ENCODE measurements around the gene NPAS1.

NPAS1 gene, protein sequence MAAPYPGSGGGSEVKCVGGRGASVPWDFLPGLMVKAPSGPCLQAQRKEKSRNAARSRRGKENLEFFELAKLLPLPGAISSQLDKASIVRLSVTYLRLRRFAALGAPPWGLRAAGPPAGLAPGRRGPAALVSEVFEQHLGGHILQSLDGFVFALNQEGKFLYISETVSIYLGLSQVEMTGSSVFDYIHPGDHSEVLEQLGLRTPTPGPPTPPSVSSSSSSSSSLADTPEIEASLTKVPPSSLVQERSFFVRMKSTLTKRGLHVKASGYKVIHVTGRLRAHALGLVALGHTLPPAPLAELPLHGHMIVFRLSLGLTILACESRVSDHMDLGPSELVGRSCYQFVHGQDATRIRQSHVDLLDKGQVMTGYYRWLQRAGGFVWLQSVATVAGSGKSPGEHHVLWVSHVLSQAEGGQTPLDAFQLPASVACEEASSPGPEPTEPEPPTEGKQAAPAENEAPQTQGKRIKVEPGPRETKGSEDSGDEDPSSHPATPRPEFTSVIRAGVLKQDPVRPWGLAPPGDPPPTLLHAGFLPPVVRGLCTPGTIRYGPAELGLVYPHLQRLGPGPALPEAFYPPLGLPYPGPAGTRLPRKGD

DNA sequence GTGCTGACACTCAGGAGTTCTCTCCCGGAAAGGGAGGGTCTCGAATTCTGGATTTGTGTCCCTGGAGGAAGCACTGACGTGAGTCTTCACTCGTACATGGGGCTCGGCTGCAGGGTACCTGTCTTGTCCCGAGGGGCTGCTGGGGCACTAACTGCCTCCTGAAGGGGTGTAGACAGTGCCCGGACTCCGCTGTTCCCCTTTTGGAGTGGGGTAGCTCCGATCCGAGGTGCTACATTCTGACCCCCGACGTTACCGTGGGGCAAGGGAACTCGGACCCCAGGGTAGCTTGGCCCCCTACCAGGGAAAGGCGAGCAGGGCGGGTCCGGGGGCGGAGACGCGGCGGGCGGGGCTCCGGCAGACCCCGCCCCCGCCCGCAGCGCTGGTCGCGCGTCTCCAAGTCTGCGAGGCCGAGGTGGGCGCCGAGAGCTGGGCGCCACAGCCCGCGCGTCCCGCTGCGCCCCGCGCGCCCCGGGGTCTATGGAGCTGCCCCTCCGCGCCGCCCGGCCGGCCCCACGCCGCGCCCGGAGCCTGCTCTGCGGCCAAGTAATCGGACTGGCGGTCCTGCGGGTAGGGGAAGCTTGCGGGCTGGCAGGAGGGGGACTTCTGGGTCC, at the start of gene NPAS1:
NPAS1 (plus strand) TSS at position 407 of the 611 bp plus-strand sequence. CDS start 1,211 bp downstream, outside the sequence.
- no peak for DNase-seq

DNA sequence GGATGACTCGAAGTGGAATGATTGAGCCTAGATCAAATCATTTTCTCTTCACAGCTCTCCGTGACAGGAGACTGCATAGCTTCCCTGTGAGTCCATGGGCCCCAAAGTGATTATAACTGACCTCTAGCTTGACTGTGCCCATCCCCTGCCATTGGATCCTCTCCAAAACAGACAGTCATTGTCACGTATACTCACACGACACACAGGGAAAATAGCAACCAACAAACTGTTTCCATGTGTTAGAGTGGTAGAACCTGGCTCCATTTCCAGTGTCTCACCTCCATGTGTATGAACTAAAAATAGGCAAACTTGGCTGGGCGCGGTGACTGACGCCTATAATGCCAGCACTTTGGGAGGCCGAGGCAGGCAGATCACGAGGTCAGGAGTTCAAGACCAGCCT, 48.8 kb upstream of the NPAS1 start:
- no peak for DNase-seq

DNA sequence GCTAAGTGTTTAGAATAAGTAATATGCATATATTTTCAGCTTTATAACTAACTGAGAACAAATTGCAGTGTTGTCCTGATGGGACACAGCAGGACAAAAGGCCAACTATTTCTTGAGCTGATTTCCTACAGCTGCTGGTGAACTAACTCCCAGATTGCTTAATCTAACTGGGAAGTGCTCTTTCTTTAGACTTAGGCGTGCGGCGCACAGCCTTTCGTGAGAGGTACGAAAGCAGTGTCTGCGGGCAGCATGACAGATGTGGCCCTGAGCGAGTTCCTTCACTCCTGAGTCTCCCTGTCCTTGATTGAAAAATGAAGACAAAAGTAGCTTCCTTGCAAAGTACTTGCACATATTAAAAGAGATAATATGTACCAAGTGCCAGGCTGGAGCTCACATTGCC, 47.3 kb upstream of the NPAS1 start:
- no peak for DNase-seq

DNA sequence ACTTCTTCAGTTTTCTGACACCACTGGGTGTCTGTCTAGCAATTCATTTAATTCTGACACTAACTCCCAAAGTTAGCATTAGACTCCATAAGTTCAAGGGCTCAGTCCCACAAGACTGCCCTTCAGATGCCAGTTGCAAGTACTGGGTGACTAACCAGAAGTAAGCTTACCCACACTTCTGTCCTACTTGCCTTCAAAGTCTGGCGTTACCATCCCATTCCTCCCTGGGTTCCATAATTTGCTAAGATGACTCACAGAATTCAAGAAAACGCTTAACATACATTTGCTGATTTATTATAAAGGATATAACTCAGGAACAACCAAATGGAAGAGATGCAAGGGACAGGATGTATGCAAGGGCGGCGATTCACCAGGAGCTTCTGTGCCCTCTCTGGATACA, 45.5 kb upstream of the NPAS1 start:
- no peak for DNase-seq

DNA sequence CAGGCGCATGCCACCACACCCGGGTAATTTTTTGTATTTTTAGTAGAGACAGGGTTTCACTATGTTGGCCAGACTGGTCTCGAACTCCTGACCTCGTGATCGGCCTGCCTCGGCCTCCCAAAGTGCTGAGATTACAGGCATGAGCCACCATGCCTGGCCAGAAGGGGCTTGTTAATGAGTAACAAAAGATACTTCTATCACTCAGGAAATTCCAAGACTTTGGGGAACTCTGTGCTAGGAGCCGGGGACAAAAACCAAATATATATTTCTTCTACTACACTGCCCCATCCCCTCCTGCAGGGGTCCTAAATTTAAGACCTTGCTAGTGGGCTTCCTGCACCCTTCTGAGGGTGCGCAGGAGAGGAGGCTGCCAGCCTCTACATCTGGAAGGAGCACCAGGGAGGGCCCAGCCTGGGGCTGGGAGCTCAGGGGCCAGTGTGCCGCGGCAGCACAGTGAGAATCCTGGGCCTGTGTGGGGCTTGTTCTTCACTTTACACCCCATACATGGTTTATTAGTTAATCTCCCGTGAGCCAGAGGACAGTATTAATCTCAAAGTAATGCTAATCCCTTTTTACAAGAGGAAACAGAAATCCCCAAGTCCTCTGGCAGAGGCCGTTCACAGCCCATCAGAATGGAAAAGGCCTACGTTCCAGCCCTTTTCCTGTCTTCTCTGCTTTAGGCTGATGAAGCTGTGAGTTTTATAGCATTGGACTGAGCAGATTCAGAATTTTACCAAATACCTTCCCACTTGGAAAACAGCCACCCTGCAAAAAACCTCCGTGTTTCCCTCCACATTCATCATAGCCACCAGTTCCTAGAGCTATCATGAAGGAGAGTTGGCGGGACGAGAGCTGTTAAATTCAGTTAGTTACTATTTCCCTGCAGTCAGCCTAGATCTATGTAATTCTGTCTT, 44.4 kb upstream of the NPAS1 start:
- DNase-seq, result no peak

DNA sequence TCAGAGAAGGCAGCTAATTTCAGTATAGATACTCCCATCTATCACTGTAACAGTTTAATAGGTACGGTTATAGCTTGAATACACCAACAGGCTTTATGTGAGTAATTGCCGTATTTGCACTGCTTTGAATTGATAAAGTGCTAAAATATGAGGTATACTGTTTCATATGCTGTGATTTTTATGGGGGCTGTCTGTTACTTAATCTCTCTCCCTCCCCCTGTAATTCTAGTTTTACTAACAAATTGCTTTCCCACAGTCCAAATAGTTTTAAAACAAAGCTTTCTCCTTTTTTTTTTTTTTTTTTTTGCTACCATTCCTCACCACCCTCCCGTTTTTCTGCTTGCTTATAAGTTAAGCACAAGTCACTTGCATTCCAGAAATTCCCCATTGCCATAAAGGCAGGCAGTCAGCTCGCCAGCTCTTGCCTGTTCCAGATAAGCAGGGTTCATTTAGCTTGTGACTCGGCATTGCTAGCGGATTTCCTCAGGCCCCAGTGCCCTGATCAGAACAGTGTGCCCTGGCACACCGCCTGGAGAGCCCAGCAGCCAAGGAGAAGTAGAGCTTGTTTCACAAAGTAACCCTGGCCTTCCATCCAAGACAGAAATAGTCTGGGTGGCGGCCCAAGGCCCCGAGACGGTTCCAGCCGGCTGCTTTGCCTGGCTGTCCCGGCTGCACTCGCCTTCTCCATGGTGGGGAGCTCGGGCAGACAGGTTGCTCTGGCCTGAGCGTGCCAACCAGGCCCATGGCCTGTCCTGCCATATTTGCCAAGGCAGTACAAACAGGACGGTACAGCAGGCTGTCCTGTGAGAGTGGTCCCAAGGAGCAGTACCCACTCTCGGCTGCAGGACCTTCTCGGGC, 43.5 kb upstream of the NPAS1 start:
- no peak for DNase-seq

DNA sequence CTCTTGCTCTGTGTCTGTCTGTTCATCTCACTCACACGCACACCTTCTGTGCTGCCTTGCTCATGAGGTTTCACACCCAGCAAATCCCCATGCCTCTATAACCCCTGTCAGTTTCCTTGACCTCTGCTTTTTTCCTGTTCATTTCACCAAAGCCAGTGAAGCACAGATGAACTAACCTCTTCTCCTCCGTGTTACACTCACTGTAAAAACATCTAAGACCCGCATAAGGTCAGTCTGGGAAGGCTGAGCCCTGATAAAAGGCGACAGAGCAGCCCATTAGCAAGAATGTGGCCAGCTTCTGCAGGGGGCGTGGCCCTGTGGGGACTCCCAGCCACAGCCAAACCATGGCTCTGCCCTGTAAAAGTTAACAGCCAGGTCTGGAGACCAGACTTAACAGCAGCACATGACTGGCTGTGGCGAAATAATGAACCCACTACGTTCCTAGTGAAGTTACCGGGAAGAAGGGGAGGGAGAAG, 42.8 kb upstream of the NPAS1 start:
- DNase-seq, result no peak

DNA sequence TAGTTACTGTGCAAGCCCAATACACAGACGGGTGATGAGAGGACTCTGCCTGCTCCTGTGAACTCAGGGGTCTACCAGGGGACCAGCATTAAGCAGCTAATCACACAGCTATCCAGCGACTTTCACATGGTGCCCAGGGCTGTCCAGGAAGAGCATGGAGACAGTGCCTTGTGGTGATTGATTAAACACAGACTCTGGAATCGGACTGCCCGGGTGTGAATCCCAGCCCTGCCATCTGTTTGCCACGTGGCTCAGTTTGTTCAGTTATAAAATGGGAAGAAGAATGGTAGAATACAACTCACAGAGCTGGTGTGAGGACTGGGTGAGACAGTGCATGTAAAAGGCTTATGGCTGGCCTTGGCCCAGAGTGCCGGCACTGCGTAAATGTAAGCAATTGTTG, 42.1 kb upstream of the NPAS1 start:
- no peak for DNase-seq

DNA sequence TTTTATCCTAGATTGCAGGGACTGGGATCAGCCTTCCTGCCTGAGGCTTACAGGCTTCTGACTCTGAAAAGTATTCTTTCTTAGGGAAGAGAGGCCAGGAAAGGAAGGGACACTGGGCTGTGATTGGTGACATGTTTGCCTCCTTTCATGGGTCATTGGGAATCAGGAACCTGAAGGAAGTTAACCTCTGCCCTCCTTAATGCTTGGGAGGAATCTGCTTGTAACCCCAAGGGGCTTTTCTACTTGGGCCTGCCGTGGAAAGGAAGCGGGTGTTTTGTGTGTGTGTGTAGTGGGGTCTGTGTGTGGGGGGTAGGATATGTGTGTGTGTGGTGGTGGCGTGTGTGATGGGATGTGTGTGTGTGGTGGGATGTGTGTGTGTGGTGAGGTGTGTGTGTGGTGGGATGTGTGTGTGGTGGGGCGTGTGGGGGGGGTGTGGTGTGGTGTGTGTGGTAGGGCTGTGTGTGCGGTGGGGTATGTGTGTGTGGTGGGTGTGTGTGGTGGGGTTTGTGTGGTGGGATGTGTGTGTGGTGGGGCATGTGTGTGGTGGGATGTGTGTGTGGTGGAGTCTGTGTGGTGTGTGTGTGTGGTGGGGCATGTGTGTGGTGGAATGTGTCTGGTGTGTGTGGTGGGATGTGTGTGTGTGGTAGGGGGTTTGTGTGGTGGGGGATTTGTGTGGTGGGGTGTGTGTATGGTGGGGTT, 41.3 kb upstream of the NPAS1 start:
- DNase-seq, result no peak

DNA sequence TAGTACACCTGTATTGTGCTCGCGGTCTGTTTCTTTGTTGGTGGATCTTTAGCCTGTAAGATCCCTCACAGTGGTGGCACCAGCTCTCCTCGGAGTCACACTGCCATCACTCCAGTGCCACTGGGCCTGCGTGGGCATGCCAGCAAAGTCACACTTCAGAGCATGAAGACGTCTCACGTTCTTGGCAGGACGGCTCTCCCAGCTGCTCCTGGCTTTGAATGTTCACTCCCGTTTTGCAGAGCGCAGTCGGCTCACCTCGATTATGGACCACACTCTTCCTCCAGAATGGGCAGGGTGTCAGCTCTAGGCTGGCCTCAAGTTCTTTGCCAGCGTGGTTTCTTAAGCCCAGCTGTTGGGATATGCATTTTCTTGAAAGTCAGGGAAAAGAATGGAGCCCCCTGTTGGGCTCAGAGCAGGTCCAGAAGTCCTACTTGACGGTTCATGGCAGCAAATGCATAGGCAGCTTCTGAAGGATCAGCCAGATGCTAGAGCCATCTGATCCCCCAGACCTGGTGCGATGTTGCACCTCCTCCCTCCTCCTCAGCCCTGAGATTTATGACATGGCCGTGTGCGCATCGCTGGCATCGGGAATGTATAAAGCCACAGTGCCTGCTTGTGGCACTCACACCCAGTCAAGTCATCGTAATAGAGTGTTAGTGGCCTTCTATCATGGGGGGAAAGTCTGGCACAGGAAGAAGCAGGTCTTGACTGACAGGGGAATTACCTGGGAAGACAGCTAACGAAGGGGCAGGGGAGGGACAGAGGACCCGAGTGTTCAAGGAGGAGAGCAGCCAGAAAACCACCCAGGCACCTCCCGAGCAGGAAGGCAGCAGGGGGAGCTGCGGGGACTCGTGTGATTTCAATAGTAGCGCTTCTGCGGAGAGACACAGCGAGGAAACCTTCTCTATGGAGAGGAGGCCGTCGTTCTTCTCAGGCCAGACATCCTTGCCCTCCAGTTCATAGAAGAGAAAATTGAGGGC, 40.2 kb upstream of the NPAS1 start:
- no peak for DNase-seq

DNA sequence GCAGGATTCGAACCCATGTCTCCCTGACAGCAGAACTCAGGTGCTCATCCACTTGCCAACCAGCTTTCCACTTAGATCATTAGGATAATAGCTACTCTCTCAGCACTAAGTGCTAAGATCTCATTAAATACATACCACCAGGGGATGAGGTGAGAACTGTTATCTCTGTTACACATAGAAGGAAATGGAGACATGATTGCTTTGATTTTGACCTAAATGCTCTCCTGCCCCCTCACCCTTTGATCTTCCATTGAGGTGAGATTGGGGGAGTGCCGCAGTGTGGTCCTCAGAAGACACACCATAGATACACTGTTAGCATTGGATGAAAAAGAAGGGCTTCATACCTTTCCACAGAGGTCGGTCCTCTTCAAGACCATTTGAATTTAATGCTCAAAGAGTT, 38.9 kb upstream of the NPAS1 start:
- DNase-seq, result no peak

DNA sequence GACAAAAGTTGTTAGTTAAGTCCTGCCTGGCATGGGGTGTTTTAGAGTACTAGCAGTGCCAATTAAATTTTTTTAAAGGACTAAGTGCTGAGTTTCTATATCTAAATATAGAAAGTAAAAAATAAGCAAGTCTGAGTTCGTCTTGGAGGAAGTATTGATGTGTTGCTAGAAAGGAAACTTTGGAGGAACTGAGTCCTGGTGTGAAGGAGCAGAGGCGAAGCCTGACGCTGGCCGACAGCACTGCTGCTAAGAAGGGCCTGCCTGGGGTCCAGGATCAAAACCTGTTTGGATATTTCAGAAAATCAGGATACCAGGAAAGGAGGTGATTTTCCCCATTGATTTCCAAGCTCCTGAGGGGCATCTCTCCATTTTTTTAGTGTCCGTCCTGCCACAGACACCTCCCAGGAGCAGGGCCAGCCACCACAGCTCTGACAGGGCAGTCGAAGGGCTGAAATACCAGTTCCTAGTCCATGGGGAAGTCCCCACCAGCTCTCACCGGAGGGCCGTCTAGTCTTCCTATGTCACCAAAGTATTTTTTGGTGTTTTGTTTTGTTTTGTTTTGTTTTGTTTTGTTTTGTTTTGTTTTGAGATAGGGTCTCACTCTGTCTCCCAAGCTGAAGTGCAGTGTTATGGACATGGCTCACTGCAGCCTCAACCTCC, 38.2 kb upstream of the NPAS1 start:
- no peak for DNase-seq

DNA sequence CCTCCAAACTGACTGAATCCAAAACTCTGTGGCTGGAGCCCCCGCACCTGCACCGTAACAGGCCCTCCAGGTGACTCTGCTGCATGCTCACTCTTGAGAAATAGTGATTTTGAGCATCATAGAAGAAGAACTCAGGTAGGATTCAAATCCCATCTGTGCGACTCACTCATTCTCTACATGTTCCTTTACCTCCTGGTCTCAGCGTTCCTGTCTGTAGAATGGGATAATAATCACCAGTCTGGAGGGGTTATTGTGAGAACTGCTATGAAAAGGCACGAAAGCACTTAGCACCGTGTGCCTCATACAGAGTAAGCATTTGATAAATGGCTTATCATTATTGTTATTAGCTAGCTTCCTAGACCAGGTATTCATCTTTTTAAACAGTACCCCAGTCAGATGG, 36.5 kb upstream of the NPAS1 start:
- DNase-seq, result no peak

DNA sequence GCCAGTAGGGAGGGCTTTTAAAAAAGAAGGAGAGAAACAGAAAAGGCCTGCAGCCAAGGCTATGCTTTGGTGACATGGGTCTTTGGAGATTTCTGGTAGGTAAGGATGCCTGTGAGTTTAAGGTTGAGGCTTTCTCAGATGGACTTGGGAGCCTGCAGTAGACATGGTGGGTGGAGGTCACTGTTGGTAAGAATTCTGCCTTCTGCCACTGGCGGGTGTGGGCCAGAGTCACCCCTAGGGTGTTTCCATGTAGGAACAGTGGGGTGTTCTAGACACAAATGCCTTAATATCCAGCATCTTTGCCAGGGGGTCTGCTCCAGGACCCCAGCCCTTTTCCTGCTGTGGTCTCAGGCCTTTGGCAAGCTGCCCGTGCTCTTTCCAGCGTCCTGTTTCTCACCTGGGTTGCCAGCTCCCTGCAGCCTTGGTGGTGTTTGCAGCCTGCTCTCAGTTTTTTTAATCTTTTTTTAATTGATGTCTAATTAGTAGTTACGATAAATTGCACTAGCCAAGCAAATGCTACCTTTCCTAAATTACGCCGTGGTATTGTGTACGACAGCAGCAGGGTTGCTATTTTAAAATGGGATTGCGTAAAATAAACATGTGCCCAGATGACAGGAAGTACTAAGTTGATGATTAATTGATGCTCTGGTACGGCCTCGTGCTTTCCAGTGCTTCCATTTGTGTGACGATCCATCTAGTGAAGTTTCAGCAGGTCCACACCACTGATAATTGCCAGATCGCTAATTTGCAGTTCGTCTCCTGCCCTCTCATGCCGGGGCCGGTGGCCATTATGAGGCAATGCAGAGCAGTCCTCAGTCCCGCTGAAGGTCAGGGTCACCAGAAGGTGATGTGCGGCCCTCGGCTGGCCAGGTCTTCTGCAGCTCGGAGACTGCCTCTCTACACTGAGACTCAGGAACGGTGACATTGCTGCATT, 35.3 kb upstream of the NPAS1 start:
- DNase-seq, result no peak

DNA sequence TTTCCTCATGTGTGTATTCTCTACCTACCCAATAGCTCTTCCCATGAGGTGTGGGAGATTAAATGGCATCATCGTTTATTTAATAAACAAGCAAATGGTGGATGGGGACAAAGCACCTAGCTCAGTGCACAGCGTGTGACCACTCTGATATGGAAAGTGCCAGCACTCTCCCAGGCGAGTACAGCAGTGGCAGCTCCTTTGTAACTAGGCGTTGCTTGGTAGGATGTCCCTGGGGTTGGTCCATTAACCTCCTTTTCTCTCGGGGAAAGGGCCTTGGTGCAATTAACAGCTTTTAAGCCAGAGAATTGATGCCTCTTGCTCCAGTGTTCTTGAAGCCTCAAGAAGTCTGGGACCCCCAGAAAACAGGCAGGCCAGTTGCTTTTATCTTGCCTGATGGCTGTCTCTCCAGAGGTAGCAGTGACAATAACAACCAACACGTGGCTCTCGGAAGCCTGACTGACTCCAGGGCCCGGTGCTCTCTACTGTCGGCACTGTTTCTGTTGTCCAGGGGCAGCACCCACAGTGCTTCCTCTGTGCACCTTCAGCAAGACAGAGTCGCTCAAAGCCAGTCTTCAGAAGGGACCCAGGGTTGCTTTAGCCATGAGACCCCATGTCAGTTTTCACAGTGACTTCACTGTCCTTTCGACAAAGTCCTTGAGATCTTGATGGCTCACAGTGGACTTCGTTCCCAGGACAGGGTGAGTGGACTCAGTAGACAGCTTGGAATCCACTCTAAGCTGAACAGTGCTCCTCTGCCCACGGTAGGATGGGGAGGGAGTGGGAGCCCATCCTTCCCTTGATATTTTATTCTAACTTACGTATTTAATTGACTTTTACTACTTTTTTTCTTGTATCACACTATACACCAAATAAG, 33.9 kb upstream of the NPAS1 start:
- no peak for DNase-seq

DNA sequence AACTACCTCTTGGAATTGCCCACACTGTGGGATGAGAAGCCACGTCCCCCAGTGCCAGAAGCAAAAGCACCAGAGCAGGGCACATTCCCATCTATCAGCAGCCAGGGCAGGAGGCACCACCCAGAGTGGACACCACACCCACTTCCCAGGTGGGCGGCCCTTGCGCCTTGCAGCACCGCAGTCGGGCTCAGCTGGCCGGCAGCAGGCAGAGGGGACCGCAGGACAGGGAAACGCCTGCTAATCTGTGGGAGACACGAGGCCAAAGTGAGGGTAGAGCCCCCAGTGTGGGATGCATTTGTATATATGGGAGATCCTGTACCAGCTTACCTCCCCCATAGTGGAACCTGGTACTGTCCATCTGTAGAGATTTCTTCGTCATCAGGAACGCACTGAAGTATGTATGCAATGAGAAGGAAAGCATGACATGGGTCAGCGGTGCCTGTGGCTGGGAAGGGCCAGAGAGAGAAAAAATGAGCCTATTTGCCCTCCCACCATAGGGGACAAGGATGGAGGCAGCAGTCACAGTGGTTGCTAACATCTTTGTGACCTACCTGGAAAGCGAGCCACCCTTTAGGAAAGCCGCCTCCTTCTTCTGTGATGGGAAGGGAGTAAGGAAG, 30.9 kb upstream of the NPAS1 start:
- no peak for DNase-seq

All from activated CD4-positive, alpha-beta T cell treated with anti-CD3 and anti-CD28 coated beads, Interleukin-2, amount 50 U/mL, for 1 hour (primary cell).